ENCODE results near the gene TMEM92.
"Not testable (repeated sequence)": the region's sequence is repeated elsewhere in the genome, so short reads cannot be mapped to it uniquely, and the experiment has no call there.

Gene TMEM92

GRCh38 chr17:50301891-50302584 is 27.8 kb downstream of the TMEM92 start:
- no peak for DNase-seq

- no peak for DNase-seq
Observed at GRCh38 chr17:50303051-50303450, 28.8 kb downstream of the TMEM92 start.

GRCh38 chr17:50303596-50303995 is 29.3 kb downstream of the TMEM92 start:
- no peak for DNase-seq

GRCh38 chr17:50304781-50305404 is 30.6 kb downstream of the TMEM92 start:
- DNase-seq: no peak

- DNase-seq: no peak
Observed at GRCh38 chr17:50307654-50308053, 33.4 kb downstream of the TMEM92 start.

- DNase-seq: no peak
Observed at GRCh38 chr17:50308666-50309065, 34.4 kb downstream of the TMEM92 start.

GRCh38 chr17:50310455-50311111 is 36.3 kb downstream of the TMEM92 start:
- no peak for DNase-seq

- DNase-seq: no peak
Observed at GRCh38 chr17:50311112-50311460, 36.8 kb downstream of the TMEM92 start.

- DNase-seq: no peak
Observed at GRCh38 chr17:50311483-50311882, 37.2 kb downstream of the TMEM92 start.

- no peak for DNase-seq
Observed at GRCh38 chr17:50312308-50312707, 38.0 kb downstream of the TMEM92 start.

- DNase-seq: no peak
Observed at GRCh38 chr17:50314456-50315011, 40.3 kb downstream of the TMEM92 start.

- DNase-seq: no peak
Observed at GRCh38 chr17:50316016-50316587, 41.8 kb downstream of the TMEM92 start.

- not testable (repeated sequence) for DNase-seq
Observed at GRCh38 chr17:50316660-50317059, 42.4 kb downstream of the TMEM92 start.

- DNase-seq: no peak
Observed at GRCh38 chr17:50317121-50317520, 42.9 kb downstream of the TMEM92 start.

GRCh38 chr17:50318501-50319285 is 44.4 kb downstream of the TMEM92 start:
- DNase-seq: no peak

GRCh38 chr17:50319306-50320004 is 45.2 kb downstream of the TMEM92 start:
- DNase-seq: no peak

- DNase-seq: no peak
Observed at GRCh38 chr17:50322271-50322670, 48.0 kb downstream of the TMEM92 start.

- DNase-seq: no peak
Observed at GRCh38 chr17:50323060-50323459, 48.8 kb downstream of the TMEM92 start.

GRCh38 chr17:50325906-50326305 is 51.6 kb downstream of the TMEM92 start:
- no peak for DNase-seq

GRCh38 chr17:50326831-50327364 is 52.6 kb downstream of the TMEM92 start:
- DNase-seq: no peak

GRCh38 chr17:50328363-50329325 is 54.4 kb downstream of the TMEM92 start:
- no peak for DNase-seq
